K562 (cell line): ENCODE data around the gene LMAN1L. TPM values are rescaled to one million over a fixed set of nuclear protein-coding genes. Genes with fewer than 3 reads are reported as not detected.
A peak's percentile ranks its signal among the peaks of the same experiment; 100 is the strongest.

ENCODE experiments used
- ATF7 ChIP-seq: fragments of 450-650 bp; IDR thresholded peaks from 2 replicates; pipeline ENCODE4 v1.7.1; 2014; ENCODE audit warnings: mild to moderate bottlenecking, moderate library complexity
- BCLAF1 ChIP-seq, 2 experiments: fragments of 450-650 bp in 1 of 2; IDR thresholded peaks; 2 replicates each; pipeline ENCODE4 v1.6.1; 2011 to 2017; ENCODE audit warnings: low read depth in 2 of 2, antibody characterized with exemption in 1 of 2, borderline replicate concordance in 1 of 2, low read length in 1 of 2, mild to moderate bottlenecking in 1 of 2, mixed read lengths in 1 of 2; ENCODE audit not compliant: control insufficient read depth in 1 of 2
- DLX4 ChIP-seq: fragments of 250-450 bp; sonication (Bioruptor Pico); IDR thresholded peaks from 2 replicates; pipeline ENCODE4 v1.6.1; 2021; ENCODE audit warnings: mild to moderate bottlenecking
- DPF2 ChIP-seq: fragments of 450-650 bp; IDR thresholded peaks from 2 replicates; pipeline ENCODE4 v1.6.1; 2016
- ILF3 ChIP-seq: fragments of 450-650 bp; IDR thresholded peaks from 2 replicates; pipeline ENCODE4 v1.6.1; 2018; ENCODE audit warnings: antibody characterized with exemption, mild to moderate bottlenecking, moderate library complexity, borderline replicate concordance
- KLF10 ChIP-seq: fragments of 250-450 bp; sonication (Bioruptor Pico); IDR thresholded peaks from 2 replicates; pipeline ENCODE4 v1.6.1; 2021; ENCODE audit warnings: matching md5 sums
- MCM2 ChIP-seq: fragments of 450-650 bp; IDR thresholded peaks from 2 replicates; pipeline ENCODE4 v1.6.1; 2017; ENCODE audit warnings: low read depth, mild to moderate bottlenecking
- PCBP1 ChIP-seq: fragments of 200-400 bp; formaldehyde crosslinking; IDR thresholded peaks from 2 replicates; pipeline ENCODE4 v1.6.1; 2018; ENCODE audit warnings: mild to moderate bottlenecking, low read depth, low read length; ENCODE audit not compliant: poor library complexity, severe bottlenecking
- RAD51 ChIP-seq: fragments of 450-650 bp; IDR thresholded peaks from 2 replicates; pipeline ENCODE4 v1.7.1; 2016; ENCODE audit warnings: low read depth, mild to moderate bottlenecking, borderline replicate concordance
- SAFB ChIP-seq: fragments of 200-400 bp; formaldehyde crosslinking; IDR thresholded peaks from 2 replicates; pipeline ENCODE4 v1.6.1; 2017; ENCODE audit warnings: low read depth, low read length, borderline replicate concordance
- TCF3 ChIP-seq: sonication (generic); formaldehyde crosslinking; IDR thresholded peaks from 2 replicates; pipeline ENCODE4 v1.4.0; 2020; ENCODE audit warnings: mild to moderate bottlenecking, missing genetic modification reagents
- THRB ChIP-seq: fragments of 450-650 bp; formaldehyde crosslinking; conservative IDR thresholded peaks from 2 replicates; pipeline ENCODE4 v1.4.0; 2022; ENCODE audit warnings: mild to moderate bottlenecking, missing genetic modification characterization
- ZNF316 ChIP-seq: fragments of 450-650 bp; IDR thresholded peaks from 2 replicates; pipeline ENCODE4 v1.6.1; 2016
- ZNF445 ChIP-seq: fragments of 250-450 bp; sonication (Bioruptor Pico); IDR thresholded peaks from 2 replicates; pipeline ENCODE4 v1.4.0; 2020; ENCODE audit warnings: low read depth, mild to moderate bottlenecking, moderate library complexity
- ZNF644 ChIP-seq: fragments of 200-800 bp; sonication (Bioruptor generic); IDR thresholded peaks from 2 replicates; pipeline ENCODE4 v1.6.1; 2016; ENCODE audit warnings: low read depth, missing genetic modification characterization, missing compliant biosample characterization
- polyA plus RNA-seq, 8 experiments: library from polyadenylated mRNA; depleted of rRNA in 4 of 8; stranded (reverse) in 5 of 8; unstranded in 3 of 8; fragments of >200 nt; fragmentation: Nextera tagmentation in 2 of 8; fragmentation: Illumina TruSeq in 1 of 8; extraction: Ambion mirVana in 2 of 8; extraction: Trizol in 1 of 8; gene quantifications; 2 replicates each; pipeline versions ENCODE4 v1.2.1 to v1.2.3, GENCODE V29; 2011 to 2014; ENCODE audit warnings: inconsistent platforms in 1 of 8, missing spikeins in 1 of 8
- total RNA-seq, 7 experiments: library from RNA; depleted of rRNA in 6 of 7; stranded (reverse); fragments of >200 nt in 6 of 7; fragmentation: Illumina TruSeq in 2 of 7; extraction: Trizol in 2 of 7; gene quantifications; 2 replicates each; pipeline versions ENCODE4 v1.2.1 to v1.2.3, GENCODE V29; 2011 to 2021; ENCODE audit warnings: low replicate concordance in 1 of 7
- TF ChIP-seq, protein P1 (sequence below): IDR thresholded peaks from 2 replicates; pipeline ENCODE4 v1.6.1; 2016; ENCODE audit warnings: missing genetic modification characterization, missing compliant biosample characterization
- TF ChIP-seq, protein P2 (sequence below), 2 experiments: fragments of 450-650 bp; conservative IDR thresholded peaks; 2 replicates each; pipeline ENCODE4 v1.6.1; 2017; ENCODE audit warnings: mild to moderate bottlenecking in 2 of 2, moderate library complexity in 2 of 2

The LMAN1L gene
- total and polyA plus RNA-seq, 9 of the 15 experiments (the other 6 are each of a cell fraction or from before 2014, with no cell fraction given): not detected

DNA sequence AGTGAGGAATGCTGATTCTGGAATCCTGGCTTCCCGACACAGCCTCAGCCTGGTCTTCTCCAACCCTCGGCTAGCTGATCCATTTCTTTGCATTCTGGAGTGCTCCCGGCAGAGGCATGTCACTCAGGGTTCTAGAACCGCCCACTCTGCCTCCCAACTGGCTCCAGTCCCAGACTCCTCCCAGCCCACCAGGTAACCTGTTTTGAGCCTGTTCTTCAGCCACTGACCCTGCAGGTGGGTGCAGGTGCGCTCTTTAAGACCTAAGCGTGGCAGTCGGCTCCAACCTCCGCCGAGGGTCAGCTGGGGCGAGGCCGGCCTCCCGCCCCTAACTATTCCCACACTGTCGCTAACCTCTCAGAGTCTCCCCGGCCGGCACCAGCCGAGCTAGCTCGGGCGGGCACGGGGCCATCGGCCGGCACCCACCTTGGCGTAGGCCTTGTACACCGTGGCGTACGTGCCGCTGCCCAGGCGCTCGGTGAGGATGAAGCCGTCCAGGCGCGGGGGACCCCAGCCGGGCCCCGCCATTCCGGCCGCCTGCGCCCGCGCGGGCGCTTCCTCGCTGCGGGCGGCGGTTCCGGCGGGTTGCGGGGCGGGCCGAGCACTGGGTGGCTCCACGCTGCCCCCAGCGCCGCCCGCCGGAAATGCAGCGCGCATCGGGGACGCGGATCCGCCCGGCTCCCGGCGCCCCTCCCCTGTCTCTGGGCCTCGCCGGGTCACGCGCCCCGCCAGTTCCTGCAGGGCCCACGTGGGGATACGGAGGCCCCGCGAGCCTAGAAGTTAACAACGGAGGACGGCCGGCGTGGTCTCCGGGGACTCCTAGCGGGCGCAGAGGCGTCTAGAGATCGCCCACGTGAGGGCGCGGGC lies 30.2 kb downstream of the LMAN1L start, which contains the start of gene ULK3 (continued):
- TF ChIP-seq KLF10 (CRISPR knock-in tag): no peak
- TF ChIP-seq BCLAF1 (IDR thresholded peaks at IDR 0.05; ENCODE audit: borderline replicate concordance in 1 of 2, control insufficient read depth in 1 of 2, low read depth in 2 of 2, low read length in 1 of 2): no peak
- peak; percentile 67; the same call in 1 of the 2 replicates for TF ChIP-seq SAFB
- no peak for TF ChIP-seq DPF2
- TF ChIP-seq ZNF644 (tag): no peak
- no peak for TF ChIP-seq DLX4 (CRISPR knock-in tag)
- TF ChIP-seq ATF7: peak; percentile 72
- TF ChIP-seq THRB (CRISPR knock-in tag): no peak
- TF ChIP-seq ILF3: 0 out of 2 replicates have a peak, but pooled peaks have one; percentile 80
- no peak for TF ChIP-seq PCBP1
- TF ChIP-seq ZNF316: no peak
- TF ChIP-seq TCF3 (CRISPR knock-in tag): no peak; the same call in 1 of the 2 replicates
- TF ChIP-seq RAD51: peak; percentile 86
- no peak for TF ChIP-seq ZNF445 (CRISPR knock-in tag)
- TF ChIP-seq, protein P1, sequence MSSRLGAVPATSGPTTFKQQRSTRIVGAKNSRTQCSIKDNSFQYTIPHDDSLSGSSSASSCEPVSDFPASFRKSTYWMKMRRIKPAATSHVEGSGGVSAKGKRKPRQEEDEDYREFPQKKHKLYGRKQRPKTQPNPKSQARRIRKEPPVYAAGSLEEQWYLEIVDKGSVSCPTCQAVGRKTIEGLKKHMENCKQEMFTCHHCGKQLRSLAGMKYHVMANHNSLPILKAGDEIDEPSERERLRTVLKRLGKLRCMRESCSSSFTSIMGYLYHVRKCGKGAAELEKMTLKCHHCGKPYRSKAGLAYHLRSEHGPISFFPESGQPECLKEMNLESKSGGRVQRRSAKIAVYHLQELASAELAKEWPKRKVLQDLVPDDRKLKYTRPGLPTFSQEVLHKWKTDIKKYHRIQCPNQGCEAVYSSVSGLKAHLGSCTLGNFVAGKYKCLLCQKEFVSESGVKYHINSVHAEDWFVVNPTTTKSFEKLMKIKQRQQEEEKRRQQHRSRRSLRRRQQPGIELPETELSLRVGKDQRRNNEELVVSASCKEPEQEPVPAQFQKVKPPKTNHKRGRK: no peak
- TF ChIP-seq, protein P2, sequence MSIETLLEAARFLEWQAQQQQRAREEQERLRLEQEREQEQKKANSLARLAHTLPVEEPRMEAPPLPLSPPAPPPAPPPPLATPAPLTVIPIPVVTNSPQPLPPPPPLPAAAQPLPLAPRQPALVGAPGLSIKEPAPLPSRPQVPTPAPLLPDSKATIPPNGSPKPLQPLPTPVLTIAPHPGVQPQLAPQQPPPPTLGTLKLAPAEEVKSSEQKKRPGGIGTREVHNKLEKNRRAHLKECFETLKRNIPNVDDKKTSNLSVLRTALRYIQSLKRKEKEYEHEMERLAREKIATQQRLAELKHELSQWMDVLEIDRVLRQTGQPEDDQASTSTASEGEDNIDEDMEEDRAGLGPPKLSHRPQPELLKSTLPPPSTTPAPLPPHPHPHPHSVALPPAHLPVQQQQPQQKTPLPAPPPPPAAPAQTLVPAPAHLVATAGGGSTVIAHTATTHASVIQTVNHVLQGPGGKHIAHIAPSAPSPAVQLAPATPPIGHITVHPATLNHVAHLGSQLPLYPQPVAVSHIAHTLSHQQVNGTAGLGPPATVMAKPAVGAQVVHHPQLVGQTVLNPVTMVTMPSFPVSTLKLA (conservative IDR thresholded peaks at IDR 0.05): peak; percentile 96 to 99
- no peak for TF ChIP-seq MCM2
